ENCODE data around the gene STXBP4.
"Not testable (repeated sequence)": the region's sequence is repeated elsewhere in the genome, so short reads cannot be mapped to it uniquely, and the experiment has no call there.

STXBP4 gene

GRCh38 chr17:55040611-55041010 is 72.0 kb downstream of the STXBP4 start:
- DNase-seq (ENCODE audit: low read depth, low spot score), result no peak

GRCh38 chr17:55053855-55054254 is 85.3 kb downstream of the STXBP4 start:
- DNase-seq (ENCODE audit: low read depth, low spot score), result no peak

GRCh38 chr17:55054429-55054828 is 85.9 kb downstream of the STXBP4 start:
- DNase-seq (ENCODE audit: low read depth, low spot score), result no peak

GRCh38 chr17:55056526-55056925 is 88.0 kb downstream of the STXBP4 start:
- DNase-seq (ENCODE audit: low read depth, low spot score), result no peak

- no peak for DNase-seq (ENCODE audit: low read depth, low spot score)
Measured at GRCh38 chr17:55057184-55057583, 88.6 kb downstream of the STXBP4 start.

- DNase-seq (ENCODE audit: low read depth, low spot score), result no peak
Measured at GRCh38 chr17:55059724-55060123, 91.2 kb downstream of the STXBP4 start.

- no peak for DNase-seq (ENCODE audit: low read depth, low spot score)
Measured at GRCh38 chr17:55062921-55063320, 94.4 kb downstream of the STXBP4 start.

- DNase-seq (ENCODE audit: low read depth, low spot score), result no peak
Measured at GRCh38 chr17:55063885-55064874, 95.6 kb downstream of the STXBP4 start.

GRCh38 chr17:55067697-55068439 is 99.3 kb downstream of the STXBP4 start:
- DNase-seq (ENCODE audit: low read depth, low spot score), result no peak

- no peak for DNase-seq (ENCODE audit: low read depth, low spot score)
Measured at GRCh38 chr17:55068862-55069811, 100.6 kb downstream of the STXBP4 start.

- no peak for DNase-seq (ENCODE audit: low read depth, low spot score)
Measured at GRCh38 chr17:55069983-55070529, 101.5 kb downstream of the STXBP4 start.

GRCh38 chr17:55072898-55073297 is 104.3 kb downstream of the STXBP4 start:
- DNase-seq (ENCODE audit: low read depth, low spot score), result no peak

GRCh38 chr17:55073467-55073866 is 104.9 kb downstream of the STXBP4 start:
- DNase-seq (ENCODE audit: low read depth, low spot score), result not testable (repeated sequence)

GRCh38 chr17:55081559-55081958 is 113.0 kb downstream of the STXBP4 start:
- no peak for DNase-seq (ENCODE audit: low read depth, low spot score)

- no peak for DNase-seq (ENCODE audit: low read depth, low spot score)
Measured at GRCh38 chr17:55086635-55087058, 118.1 kb downstream of the STXBP4 start.

- DNase-seq (ENCODE audit: low read depth, low spot score), result no peak
Measured at GRCh38 chr17:55089256-55089655, 120.7 kb downstream of the STXBP4 start.

GRCh38 chr17:55090079-55090492 is 121.5 kb downstream of the STXBP4 start:
- DNase-seq (ENCODE audit: low read depth, low spot score), result no peak

GRCh38 chr17:55093353-55093752 is 124.8 kb downstream of the STXBP4 start:
- no peak for DNase-seq (ENCODE audit: low read depth, low spot score)

- DNase-seq (ENCODE audit: low read depth, low spot score), result no peak
Measured at GRCh38 chr17:55098765-55099164, 130.2 kb downstream of the STXBP4 start.

GRCh38 chr17:55110521-55110920 is 142.0 kb downstream of the STXBP4 start:
- no peak for DNase-seq (ENCODE audit: low read depth, low spot score)

GRCh38 chr17:55114283-55114682 is 145.7 kb downstream of the STXBP4 start:
- no peak for DNase-seq (ENCODE audit: low read depth, low spot score)
